ENCODE measurements around the gene POLL.
"Not testable (repeated sequence)": the region's sequence is repeated elsewhere in the genome, so short reads cannot be mapped to it uniquely, and the experiment has no call there.

The POLL gene

DNA sequence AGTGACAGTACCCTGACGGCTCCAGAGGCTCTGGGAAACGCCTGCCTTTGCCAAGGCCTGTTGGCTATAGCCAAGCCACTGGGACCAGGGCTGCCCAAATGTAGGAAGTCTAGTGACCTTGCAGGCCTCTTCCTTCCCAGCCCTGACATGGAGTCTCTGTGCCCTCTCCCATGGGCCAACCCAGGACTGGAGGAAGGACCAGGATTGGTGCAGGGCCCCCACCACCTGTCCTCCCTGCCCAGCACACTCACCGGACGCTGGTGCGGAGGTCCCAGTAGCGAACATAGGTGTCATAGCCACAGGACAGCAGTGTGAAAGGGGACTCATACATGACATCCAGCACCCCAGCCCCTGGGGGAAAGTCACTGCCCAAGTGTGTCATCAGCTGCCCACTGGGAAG is 24.0 kb upstream of the POLL start:
- DNase-seq (ENCODE audit: insufficient read length, low spot score) (no peak), FAIRE-seq (no peak)

DNA sequence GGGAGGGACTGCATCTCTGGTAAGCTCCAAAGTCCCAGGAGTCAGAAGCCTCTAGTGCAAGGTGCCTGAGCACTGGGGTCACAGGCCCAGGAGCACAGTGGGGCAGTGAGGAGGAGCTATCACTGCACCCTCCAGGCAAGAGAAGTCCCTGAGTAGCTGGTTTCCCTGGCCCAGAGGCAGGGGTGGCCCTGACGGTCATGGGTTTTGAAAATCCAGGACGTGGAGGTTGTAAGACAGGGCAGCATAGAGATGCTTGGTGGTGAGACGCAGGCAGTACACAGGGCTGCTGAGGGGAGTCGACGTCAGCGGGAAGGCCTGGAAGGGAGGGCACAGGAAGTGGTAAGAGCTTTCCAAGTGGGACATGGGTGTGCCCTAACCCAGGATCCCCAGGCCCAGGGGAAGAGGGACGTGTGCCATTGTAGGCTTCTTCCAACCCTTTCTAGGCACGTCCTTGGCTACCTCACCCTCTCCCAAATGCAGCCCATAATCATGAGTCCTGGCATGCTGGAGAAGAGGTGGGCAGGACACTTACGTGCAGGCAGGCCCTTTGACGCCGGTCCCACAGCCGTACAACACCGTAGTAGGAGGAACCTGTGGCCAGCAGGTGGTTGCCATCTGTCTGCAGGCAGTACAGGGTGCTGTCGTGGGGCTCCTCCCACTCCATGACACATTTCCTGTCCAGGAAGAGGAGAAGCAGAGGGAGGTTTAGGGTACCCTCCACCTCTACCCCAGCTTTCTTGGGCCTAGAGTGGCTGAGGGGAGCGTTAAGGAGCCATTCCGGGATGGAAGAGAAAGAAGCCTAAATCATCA is 23.2 kb upstream of the POLL start:
- FAIRE-seq (no peak), DNase-seq (ENCODE audit: insufficient read length, low spot score) (no peak)

DNA sequence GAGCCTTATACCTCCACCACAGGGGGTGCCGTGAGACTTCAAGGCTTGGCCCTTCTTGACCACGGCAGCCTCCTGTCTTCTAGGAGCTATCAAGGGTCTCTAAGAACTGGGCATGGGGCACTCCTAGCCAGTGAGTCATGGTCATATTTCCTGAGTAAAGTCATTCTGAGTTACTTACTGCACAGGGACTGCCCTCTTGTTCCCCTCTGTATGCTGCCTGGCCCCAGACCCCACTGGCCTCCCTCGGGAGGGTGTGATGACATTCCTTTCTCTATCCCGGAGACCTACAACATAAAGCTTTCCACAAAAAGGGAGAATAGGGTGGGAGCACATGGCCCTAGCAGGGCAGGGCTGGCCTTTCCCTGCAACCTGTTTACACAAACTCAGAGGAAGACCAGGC is 21.4 kb upstream of the POLL start:
- no peak for FAIRE-seq
- no peak for DNase-seq (ENCODE audit: insufficient read length, low spot score)

DNA sequence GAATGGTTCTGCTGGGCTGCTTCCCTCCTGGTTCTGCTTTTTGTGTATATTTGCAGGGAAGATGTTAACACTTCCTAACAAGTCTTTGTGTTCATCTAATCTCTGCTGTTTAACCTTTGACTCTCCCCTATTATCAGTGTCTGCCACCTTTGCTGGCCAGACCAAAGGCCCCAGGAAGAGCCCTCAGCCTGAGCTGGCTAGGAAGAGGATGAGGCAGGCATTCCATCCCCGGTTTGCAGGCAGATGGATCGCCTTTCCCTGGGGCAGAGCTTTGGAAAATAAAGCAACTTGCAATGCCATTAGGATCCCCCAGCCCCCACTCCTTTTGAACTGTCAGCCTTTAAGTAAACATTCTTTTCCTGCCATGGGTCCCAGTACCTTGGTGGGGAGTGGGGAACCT is 19.1 kb upstream of the POLL start:
- FAIRE-seq = no peak
- DNase-seq (ENCODE audit: insufficient read length, low spot score) = no peak

DNA sequence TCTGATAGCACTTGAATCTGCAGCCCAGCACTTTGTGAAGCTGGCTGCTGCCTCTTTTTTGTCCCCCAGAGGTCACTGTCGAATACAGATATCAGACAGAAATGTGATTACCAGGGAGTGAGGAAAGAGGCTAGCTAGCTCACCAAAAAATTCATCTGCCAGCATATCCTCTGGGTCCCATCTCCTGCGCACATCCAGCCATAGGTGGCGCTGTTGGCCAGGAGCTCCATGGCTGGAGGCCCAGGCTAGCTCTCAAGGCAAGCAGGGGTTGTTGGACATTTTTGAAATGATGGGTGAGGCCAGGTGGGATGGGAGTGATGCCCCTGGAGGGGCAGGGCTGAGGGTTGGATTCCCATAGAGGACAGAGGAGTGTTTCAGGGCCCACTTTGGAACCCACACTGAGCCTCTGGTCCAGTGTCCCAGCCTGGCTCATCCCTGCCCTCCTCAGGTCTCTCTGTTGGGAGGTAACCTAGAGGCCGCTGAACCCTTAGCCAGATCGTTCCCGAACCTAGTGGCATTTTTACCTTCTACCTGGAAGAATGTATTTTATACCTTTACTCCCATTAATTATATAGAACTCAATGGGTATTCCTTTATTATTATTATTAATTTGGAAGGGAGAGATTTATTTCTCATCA is 14.8 kb upstream of the POLL start:
- FAIRE-seq = peak; percentile 72
- DNase-seq (ENCODE audit: insufficient read length, low spot score) = peak; percentile 46

DNA sequence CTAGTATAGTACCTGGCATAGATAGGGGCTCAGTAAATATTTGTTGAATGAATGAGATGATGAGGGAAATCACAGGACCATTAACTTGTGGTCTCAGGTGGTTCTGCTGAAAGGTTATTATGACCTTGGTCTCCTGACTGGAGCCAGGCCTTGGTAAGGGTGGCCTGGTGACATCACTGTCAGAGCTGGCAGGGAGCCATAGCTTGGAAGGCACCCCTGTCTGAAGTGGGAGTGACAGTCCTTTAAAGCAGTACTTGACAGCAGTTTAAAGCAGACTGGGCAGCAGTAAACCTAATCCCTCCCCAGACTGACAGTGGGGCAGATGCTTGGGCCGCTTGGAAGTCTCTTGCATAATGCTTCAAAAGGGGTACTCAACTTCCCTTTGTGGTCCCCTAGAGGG is 13.5 kb upstream of the POLL start:
- DNase-seq (ENCODE audit: insufficient read length, low spot score) = no peak
- FAIRE-seq = no peak

DNA sequence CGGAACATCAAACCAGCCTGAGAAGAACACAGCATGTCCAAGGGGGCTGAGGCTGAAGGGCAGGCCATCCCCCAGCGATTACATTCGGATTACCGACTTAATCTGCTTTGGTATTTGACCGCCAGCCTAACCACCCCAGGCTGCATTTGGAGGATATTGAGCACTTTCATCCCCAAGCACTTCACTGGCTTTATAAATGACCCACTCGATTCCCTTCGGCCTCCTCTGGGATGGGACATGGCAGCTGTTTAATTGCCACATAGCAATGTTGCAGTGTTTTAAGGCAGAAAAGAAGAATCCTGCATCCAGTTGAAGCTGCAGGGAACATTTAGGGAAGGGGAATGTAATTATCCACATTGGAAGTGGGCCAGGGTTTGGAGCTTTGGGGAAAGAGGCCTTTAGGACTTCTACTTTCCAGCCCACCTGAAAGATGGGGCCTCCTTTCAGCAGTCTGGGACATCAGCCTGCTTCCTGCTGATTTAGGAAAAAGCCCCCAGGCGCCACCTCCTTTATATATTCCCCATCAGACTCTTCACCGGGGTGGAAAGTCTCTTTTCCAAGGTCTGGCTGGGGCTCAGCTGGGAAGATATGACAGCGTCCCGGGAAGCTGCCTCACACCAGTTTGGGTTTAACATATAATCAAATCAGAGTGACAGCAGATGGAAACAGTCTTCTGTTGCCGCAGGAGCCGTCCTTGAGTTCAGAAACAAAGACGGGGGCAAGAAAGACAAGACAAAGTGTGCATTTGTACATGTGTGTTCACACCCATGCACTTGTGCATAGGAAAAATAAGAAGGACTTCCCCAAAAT is 9.2 kb upstream of the POLL start:
- DNase-seq (ENCODE audit: insufficient read length, low spot score) (no peak), FAIRE-seq (no peak)

DNA sequence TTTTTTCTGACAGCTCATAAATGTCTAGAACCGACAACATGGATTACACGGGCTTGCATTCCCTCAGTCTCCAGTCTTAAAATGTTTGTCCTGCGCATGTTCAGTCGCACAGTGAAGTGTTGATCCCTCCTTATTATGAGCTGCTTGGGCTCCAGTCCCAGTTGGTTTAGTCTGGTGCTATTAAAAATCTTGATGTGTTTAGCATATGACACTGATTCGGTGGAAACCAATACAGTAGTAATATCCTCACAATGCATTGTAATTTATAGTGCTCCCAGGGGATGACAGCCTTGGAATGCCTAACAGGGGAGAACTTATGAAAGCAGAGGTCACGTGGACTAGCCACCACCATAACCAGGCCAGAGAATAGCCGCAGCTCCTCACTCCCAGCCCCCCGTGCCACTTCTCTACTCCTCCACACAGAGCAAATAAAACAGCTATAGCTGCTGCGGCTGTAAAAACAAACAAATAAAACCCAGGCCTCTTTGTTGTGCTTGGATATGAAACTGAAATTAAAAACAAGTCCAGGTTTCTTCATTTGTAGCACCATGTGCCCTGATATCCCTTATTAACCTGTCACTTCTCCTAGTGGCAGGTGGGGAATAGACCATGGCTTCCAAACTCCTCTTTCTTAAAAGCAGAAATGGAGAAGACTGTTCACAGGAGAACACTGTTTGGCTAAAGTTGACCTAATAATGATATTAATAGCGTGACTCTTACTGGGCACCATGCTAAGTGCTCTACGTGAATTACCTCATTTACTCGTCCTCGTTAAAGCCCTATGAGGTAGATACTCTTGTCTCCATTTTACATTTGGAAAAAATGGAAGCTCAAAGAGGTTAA is 7.8 kb upstream of the POLL start:
- peak; percentile 59 for FAIRE-seq
- no peak for DNase-seq (ENCODE audit: insufficient read length, low spot score)

DNA sequence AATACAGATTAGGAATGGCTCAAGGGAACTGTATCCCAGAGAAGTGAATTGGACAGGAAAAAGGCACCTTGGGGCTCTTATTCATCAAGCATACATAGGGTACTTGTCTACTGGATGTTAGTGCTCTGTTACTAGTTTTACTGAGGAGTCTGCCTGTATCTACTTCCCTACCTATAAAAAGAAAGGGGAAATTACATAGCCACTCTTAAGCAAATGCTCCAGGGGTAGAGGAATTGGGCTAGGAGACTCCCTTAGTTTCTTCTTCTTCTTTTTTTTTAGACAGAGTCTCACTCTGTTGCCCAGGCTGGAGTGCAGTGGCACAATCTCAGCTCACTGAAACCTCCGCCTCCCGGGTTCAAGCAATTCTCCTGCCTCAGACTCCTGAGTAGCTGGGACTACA is 5.3 kb upstream of the POLL start:
- FAIRE-seq; DNase-seq (ENCODE audit: insufficient read length, low spot score): not testable (repeated sequence)

DNA sequence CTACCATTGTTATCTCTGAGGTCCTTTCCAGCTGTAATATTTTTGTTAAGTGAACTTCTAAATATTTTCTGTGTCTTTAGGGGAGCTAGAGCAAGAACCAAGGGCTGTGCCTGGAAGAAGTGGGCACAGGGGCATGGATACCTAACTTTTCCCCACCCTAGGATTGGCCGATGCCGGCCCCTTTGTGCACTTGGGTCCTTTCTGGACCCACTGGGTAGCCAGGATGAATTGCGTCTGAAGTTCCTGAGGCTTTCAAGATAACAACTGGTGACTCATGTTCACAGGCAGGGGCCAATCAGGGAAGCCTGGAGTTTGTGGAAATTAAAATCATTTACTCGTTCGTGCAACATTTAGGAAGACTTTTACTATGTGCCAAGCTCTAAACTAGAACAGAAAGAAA is 822 bp upstream of the POLL start:
- FAIRE-seq = no peak

DNA sequence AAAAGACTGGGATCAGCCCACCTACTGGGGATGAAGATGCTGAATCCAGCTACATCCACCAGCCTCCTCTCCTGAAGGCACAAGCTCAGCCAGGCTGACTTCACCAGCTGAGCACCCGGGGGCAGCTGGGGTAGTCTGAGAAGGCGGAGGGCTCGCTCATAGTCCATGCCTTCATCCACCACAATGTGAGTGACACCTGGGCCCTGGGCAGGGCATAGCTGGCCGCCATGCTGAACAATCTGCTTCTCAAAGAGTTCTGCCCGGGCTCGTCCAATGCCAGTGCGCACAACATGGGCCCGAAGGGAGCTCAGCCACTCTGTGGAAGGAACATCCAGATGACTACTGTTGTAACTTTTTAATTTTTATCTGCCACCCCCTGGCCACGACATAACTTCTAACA is 2.2 kb downstream of the POLL start:
- FAIRE-seq = no peak
- DNase-seq (ENCODE audit: insufficient read length, low spot score) = no peak

More for the DNA sequence above, 822 bp upstream of the POLL start:
- no peak for DNase-seq (ENCODE audit: insufficient read length, low spot score)

DNA sequence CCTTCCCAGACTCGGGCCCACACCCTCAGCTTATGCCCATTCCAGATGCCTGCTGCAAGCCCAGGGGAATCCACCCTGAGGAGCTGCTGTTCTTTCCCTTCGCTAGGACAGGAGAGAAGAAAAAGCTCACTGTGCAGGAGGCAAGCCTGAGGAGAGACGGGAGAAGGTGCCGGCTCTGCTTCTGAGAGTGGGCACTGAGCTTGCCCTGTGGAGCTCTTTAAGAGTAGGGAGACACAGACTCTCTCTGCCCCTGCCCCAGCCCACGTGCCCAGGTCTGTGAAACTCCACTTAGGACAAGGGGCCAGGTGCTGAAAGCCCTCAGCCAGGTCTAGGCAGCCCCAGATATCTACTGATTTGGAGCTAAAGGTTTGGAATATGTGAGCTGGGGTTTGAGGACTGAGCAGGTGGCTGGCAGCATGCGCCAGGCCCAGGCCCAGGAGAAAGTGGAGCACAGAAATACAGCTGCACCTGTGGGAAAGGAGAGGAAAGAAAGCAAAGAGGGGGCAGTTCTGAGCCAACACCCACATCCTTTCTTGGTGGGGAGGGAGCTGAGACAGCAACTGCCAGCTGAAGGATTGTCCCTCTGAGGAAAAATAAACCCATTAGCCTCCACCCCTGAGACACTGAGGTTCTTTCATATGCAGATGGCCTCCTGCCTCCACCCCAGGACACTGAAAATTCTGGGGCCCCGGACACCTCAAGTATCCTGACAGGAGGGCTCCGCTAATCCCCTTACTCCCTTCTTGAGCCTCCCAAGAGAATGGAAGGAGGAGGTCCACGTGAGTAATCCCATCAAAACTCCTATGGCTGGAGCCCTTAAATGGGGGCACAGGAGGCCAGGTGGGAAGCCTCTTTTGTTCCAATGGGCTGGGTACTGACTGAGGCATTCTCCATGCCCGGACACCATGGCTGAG is 7.3 kb downstream of the POLL start:
- FAIRE-seq (no peak), DNase-seq (ENCODE audit: insufficient read length, low spot score) (no peak)

DNA sequence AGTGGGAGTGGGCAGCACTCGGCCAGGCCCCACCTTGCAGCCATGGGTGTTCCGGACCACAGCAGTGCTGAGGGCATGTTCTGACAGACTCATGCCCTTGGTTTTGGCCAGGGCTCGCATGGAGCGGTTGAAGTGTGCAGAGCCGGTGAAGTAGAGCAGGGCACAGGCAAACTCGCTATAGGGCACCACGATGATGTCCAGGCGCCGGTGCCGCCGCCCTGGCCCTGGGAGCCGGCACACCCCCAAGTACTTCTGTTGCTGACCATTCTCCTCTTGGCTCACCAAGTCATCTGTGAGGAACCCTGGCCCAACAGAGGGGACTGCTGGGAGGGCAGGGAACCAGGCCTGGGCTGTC is 8.6 kb downstream of the POLL start:
- DNase-seq (ENCODE audit: insufficient read length, low spot score) = no peak
- no peak for FAIRE-seq

DNA sequence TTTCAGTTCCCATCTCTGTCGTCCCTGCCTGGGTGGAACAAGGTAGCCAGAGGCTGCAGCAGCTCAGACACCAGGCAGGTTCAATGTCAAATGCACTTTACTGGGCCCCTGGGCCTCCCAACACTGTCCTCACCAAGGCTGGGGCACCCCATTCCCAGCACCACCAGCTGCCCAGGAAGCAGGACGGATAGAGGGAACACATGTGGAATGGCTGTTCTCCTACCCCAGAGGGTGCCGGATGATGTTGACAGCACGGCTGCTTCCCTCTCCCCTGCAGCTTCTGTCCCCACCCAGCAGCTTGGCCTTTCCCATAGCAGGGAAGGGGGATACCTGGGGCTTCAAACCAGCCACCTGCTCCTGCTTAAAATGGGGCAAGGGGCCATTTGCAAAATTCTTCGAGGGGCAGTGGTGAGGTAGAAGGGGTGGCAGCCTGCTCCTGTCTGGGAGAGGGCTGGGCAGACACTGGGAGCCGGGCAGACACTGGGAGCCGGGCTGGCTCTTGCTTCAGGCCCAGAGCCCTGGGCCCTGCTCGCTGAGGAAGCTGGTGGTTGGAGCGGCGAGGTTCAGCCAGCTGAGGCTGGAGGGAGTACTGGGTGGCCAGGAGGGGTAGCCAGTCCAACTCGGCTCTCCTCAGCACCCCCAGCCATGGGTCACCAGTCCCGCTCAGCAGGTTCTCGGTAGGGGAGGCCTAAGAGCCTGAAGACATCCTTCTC is 9.1 kb downstream of the POLL start:
- no peak for FAIRE-seq
- DNase-seq (ENCODE audit: insufficient read length, low spot score) = no peak

DNA sequence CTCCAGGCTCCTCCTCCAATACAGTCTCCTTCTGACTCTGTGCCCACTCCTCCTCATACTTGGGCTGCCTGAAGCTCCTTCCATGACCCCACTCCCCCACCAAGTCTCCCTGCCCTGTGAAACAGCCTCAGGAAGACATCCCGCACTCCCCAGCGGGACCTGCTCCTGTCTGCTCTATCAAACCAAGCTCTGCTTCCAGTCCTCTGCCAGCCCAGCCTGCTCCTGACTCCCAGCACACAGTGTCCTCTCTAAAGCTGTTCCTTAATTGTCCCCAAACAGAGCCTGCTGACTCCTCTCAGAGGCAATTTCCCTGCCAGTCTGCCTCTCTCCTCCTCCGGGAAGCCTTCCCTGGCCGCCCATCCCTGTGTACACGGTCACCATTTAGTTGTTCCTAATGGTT is 9.9 kb downstream of the POLL start:
- DNase-seq (ENCODE audit: insufficient read length, low spot score) (no peak), FAIRE-seq (no peak)

DNA sequence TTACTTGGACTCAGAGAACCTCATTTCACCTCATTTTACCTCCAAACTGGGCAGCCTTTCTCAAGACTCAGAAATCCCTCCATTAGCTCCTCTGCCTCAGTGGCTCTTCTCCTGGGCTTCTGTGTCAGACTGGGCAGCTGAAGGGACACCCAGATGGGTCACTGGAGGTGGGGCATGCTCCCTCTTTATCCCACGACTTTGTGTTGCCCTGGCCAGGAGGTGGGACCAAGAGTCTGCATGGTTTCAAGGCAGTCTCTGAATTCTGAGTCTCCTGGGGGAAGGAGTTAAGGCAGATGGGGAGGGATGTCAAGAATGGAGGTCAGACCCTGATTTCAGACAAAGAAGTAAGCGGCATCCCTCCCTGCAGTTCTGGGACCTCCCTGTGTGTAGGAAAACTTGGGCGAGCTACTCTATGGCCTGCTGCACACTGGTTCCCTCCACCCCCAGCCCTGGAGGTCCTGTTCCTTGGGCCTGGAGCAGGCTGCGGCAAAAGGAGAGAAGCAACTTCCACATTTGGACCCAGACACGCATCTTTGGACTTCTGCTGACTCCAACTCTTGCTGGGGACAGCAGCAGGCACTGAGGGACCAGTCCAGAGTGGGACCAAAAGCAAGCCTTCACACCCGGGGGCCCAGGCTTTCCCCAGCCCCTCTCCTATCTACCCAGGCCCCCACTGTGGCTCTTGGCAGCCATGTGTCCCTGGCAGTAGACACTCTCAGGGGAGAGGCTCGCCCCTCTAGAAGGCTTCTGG is 10.8 kb downstream of the POLL start:
- DNase-seq (ENCODE audit: insufficient read length, low spot score) (no peak), FAIRE-seq (no peak)

DNA sequence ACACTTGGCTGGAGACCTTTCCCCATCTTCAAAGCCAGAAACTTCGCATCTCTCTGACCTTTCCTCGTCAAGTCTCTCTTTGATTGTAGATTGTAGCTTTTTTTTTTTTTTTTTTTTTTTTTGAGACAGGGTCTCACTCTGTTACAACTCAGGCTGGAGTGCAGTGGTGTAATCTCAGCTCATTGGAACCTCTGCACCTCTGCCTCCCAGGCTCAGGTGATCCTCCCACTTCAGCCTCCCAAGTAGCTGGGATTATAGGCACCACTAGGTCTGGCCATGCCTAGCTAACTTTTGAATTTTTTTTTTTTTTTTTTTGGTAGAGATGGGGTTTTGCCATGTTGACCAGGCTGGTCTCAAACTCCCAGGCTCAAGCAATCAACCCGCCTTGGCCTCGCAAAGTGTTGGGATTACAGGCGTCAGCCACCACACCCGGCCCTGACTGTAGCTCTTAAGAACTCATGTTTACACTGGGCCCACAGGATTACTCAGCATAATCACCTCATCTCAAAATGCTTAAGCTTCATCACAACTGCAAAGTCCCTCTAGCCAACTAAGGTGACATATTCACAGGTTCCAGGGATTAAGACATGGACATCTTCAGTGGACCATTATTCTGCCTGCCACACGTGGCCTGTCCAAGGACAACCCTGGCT is 11.7 kb downstream of the POLL start:
- no peak for FAIRE-seq

More for the DNA sequence above, 11.7 kb downstream of the POLL start:
- DNase-seq (ENCODE audit: insufficient read length, low spot score) = no peak

Data from GM19239 (cell line).